DOHH2 (cell line): ENCODE results near the gene NLGN3.

Experiments used
- H3F3A ChIP-seq: fragments of 200-600 bp; sonication (generic), shearing (Covaris generic); 2 replicates; pipeline ENCODE4 v1.6.0; 2016; ENCODE audit warnings: antibody characterized with exemption, mild to moderate bottlenecking; ENCODE audit not compliant: control insufficient read depth, insufficient read depth
- H3K27ac ChIP-seq: fragments of 200-600 bp; sonication (generic); 2 replicates; pipeline ENCODE4 v1.5.1; 2014; ENCODE audit warnings: low read depth, mild to moderate bottlenecking, low read length, moderate library complexity
- H3K27me3 ChIP-seq: fragments of 200-600 bp; sonication (generic); 2 replicates; pipeline ENCODE4 v1.6.1; 2014; ENCODE audit warnings: mild to moderate bottlenecking, low read length, mixed read lengths; ENCODE audit not compliant: control insufficient read depth
- H3K36me3 ChIP-seq: fragments of 200-600 bp; sonication (generic); 2 replicates; pipeline ENCODE4 v1.6.1; 2014; ENCODE audit warnings: mild to moderate bottlenecking, low read length, moderate library complexity, mixed read lengths; ENCODE audit not compliant: control insufficient read depth
- H3K4me1 ChIP-seq: fragments of 200-600 bp; sonication (generic); 2 replicates; pipeline ENCODE4 v1.6.1; 2014; ENCODE audit warnings: mild to moderate bottlenecking, low read length, mixed read lengths; ENCODE audit not compliant: control insufficient read depth
- H3K4me2 ChIP-seq: fragments of 200-600 bp; sonication (generic); 2 replicates; pipeline ENCODE4 v1.6.0; 2014; ENCODE audit warnings: mild to moderate bottlenecking, low read length, moderate library complexity
- H3K4me3 ChIP-seq: fragments of 200-600 bp; sonication (generic); 2 replicates; pipeline ENCODE4 v1.5.1; 2014; ENCODE audit warnings: mild to moderate bottlenecking, low read length, mixed read lengths
- H3K79me2 ChIP-seq: fragments of 200-600 bp; sonication (generic); 2 replicates; pipeline ENCODE4 v1.6.1; 2014; ENCODE audit warnings: mild to moderate bottlenecking, low read length, mixed read lengths; ENCODE audit not compliant: control insufficient read depth
- H3K9me2 ChIP-seq: fragments of 200-600 bp; sonication (generic); replicated peaks from 2 replicates; pipeline ENCODE4 v1.6.1; 2014; ENCODE audit warnings: mild to moderate bottlenecking, low read length, mixed read lengths; ENCODE audit not compliant: control insufficient read depth
- H3K9me3 ChIP-seq: fragments of 200-600 bp; sonication (generic); 2 replicates; pipeline ENCODE4 v1.6.1; 2014; ENCODE audit warnings: antibody characterized with exemption, low read length, mixed read lengths; ENCODE audit not compliant: control insufficient read depth, insufficient read depth
- H4K20me1 ChIP-seq: fragments of 200-600 bp; sonication (generic); 2 replicates; pipeline ENCODE4 v1.6.0; 2014; ENCODE audit warnings: low read depth, mild to moderate bottlenecking, antibody characterized with exemption, low read length, moderate library complexity; ENCODE audit not compliant: control insufficient read depth, insufficient read depth
- EZH2phosphoT487 ChIP-seq: fragments of 200-600 bp; sonication (generic); IDR thresholded peaks from 2 replicates; pipeline ENCODE4 v1.6.1; 2017; ENCODE audit warnings: borderline replicate concordance, mild to moderate bottlenecking, antibody characterized with exemption, low read length, moderate library complexity, mixed read lengths
- TF ChIP-seq, protein P1 (sequence below): fragments of 200-600 bp; sonication (generic); IDR thresholded peaks from one replicate; pipeline ENCODE4 v1.5.1; 2014; ENCODE audit warnings: antibody characterized with exemption, mild to moderate bottlenecking, low read depth, low read length; ENCODE audit not compliant: poor library complexity, severe bottlenecking

The NLGN3 gene

DNA sequence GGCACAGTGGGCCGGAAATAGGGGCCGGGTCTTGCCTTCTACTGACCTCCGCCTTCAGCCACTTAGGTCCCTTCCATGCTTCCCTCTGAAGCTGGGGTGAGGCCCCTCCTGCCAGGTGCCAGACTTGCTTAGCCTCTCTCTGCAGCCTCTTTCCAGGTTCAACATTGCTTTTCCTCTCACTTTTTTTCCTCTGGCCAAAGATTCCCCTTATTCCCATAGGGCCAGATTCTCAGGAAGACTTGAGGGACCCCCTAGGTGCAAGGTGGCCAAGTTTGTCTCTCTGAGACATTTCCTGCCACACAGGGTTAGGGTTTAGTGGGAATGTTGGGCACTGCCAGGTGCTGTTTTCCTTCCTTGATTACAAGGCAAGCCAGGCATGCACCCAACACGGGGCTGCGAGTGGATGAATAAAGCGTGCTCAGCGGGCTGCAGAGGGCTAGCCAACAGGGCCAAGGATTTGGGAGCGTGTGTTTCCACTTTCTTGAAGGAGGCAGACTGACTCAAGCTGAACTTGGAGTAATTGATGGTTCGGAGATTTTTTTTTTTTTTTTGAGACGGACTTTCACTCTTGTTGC lies 70.8 kb downstream of the NLGN3 start:
- Histone ChIP-seq H3K4me3 (no peak overlapping the region), H3K27ac (no peak overlapping the region), H3K4me2 (no peak overlapping the region), H3K9me2 (no peaks in the 10 kb centered on the region), H3K36me3 (no peaks in the 10 kb centered on the region), H4K20me1 (no peaks in the 10 kb centered on the region), H3F3A (no peaks in the 10 kb centered on the region), H3K79me2 (no peaks in the 10 kb centered on the region), H3K27me3 (no peaks in the 10 kb centered on the region), H3K4me1 (peaks cover 8% of the 10 kb centered on the region), H3K9me3 (no peaks in the 10 kb centered on the region)
- TF ChIP-seq, protein P1, sequence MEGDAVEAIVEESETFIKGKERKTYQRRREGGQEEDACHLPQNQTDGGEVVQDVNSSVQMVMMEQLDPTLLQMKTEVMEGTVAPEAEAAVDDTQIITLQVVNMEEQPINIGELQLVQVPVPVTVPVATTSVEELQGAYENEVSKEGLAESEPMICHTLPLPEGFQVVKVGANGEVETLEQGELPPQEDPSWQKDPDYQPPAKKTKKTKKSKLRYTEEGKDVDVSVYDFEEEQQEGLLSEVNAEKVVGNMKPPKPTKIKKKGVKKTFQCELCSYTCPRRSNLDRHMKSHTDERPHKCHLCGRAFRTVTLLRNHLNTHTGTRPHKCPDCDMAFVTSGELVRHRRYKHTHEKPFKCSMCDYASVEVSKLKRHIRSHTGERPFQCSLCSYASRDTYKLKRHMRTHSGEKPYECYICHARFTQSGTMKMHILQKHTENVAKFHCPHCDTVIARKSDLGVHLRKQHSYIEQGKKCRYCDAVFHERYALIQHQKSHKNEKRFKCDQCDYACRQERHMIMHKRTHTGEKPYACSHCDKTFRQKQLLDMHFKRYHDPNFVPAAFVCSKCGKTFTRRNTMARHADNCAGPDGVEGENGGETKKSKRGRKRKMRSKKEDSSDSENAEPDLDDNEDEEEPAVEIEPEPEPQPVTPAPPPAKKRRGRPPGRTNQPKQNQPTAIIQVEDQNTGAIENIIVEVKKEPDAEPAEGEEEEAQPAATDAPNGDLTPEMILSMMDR, result no peak
- no peak for TF ChIP-seq EZH2phosphoT487

DNA sequence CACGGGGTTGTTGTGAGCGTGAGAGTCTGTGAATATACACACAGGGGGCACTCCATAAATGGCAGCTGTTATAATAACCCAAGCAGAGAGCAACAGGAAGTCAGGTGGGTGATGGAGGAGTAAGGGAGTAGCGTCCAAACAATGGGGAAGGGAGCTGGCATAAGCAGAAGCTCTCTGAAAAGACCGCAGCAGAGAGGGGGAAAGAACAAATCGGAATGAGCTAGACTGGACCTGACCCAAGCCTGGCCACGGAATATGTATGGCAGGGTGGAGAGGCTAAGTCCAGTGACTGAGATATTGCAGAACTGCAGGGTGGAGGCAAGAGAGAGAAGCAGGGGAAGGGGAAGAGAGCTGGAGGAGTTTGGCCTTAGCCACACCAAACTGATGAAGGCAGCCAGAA lies 71.8 kb downstream of the NLGN3 start:
- no peaks in the 10 kb centered on the region for H3K27me3 ChIP-seq
- H3K9me3 ChIP-seq, result no peaks in the 10 kb centered on the region
- no peak overlapping the region for H3K27ac ChIP-seq
- H3K79me2 ChIP-seq, result no peaks in the 10 kb centered on the region
- no peaks in the 10 kb centered on the region for H3K36me3 ChIP-seq
- H3K4me3 ChIP-seq, result no peak overlapping the region
- H4K20me1 ChIP-seq, result no peaks in the 10 kb centered on the region
- no peaks in the 10 kb centered on the region for H3F3A ChIP-seq
- no peak overlapping the region for H3K4me2 ChIP-seq
- TF ChIP-seq EZH2phosphoT487, result no peak
- TF ChIP-seq, protein P1, result no peak
- peaks cover 8% of the 10 kb centered on the region for H3K4me1 ChIP-seq
- no peaks in the 10 kb centered on the region for H3K9me2 ChIP-seq

DNA sequence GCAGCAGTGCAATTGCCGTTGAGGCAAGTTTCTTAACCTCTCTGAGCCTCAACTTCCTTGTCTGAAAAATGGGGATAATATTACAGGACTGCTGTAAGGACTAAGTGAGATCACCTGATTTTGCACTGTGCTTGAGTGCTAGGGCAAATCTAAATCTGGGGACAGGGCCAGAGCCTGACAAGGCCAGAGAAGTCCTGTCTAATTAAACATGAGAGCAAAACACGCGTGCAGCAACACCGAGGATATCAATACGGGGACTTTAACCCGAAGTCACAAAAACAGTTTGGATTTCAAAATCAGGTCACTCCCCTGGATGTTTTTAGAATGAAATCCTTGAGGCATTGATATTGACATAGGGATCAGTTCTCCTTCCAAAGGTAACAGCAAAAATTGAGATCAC lies 72.7 kb downstream of the NLGN3 start:
- TF ChIP-seq, protein P1, result no peak
- TF ChIP-seq EZH2phosphoT487, result no peak
- H3K9me2 ChIP-seq, result no peaks in the 10 kb centered on the region
- no peak overlapping the region for H3K4me2 ChIP-seq
- no peak overlapping the region for H3K27ac ChIP-seq
- no peaks in the 10 kb centered on the region for H4K20me1 ChIP-seq
- H3K36me3 ChIP-seq, result no peaks in the 10 kb centered on the region
- no peaks in the 10 kb centered on the region for H3K9me3 ChIP-seq
- H3K79me2 ChIP-seq, result no peaks in the 10 kb centered on the region
- H3K4me3 ChIP-seq, result no peak overlapping the region
- H3K4me1 ChIP-seq, result peaks cover 8% of the 10 kb centered on the region
- H3F3A ChIP-seq, result no peaks in the 10 kb centered on the region
- no peaks in the 10 kb centered on the region for H3K27me3 ChIP-seq
